SHP77 (cell line): ENCODE data around the gene NFATC2.
A peak's percentile ranks its signal among the peaks of the same experiment; 100 is the strongest.
"Not testable (repeated sequence)": the region's sequence is repeated elsewhere in the genome, so short reads cannot be mapped to it uniquely, and the experiment has no call there.

ENCODE experiments used
- DNase-seq, 2 experiments: peaks; one replicate each; lab custom pipeline; 2025; lab: John Stamatoyannopoulos, UW

The NFATC2 gene

DNA sequence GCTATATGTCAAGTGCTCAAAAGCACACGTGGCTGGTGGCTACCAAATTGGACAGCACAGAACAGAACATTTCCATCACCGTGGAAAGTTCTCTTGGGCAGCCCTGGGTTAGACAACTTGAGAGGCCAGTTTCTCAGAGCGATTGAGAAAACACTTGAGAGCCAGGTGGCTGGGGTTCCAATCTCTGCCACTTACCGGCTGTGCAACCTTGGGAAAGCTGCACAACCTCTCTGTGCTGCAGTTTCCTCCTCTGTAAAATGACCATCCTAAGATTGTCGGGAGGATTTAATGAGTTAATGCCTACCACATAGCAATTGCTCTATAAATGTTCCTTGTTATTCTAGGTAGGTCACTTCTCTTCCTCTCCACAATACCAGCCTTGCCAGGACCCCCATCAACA, 25.1 kb upstream of the NFATC2 start:
- DNase-seq, result no peak

DNA sequence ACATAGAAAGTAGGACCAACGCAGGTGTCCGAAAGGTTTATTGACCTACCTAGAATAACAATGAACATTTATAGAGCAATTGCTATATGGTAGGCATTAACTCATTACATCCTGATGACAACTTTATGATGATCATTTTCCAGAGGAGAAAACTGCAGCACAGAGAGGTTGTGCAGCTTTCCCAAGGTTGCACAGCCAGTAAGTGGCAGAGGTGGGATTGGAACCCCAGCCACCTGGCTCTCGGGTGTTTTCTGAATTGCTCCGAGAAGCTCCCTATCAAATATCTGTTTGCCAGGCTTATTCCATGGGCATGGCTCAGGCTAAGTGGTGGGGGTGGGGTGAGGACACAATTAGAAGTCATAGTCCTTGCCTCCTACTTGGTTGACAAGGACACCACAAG, 24.1 kb upstream of the NFATC2 start:
- no peak for DNase-seq

DNA sequence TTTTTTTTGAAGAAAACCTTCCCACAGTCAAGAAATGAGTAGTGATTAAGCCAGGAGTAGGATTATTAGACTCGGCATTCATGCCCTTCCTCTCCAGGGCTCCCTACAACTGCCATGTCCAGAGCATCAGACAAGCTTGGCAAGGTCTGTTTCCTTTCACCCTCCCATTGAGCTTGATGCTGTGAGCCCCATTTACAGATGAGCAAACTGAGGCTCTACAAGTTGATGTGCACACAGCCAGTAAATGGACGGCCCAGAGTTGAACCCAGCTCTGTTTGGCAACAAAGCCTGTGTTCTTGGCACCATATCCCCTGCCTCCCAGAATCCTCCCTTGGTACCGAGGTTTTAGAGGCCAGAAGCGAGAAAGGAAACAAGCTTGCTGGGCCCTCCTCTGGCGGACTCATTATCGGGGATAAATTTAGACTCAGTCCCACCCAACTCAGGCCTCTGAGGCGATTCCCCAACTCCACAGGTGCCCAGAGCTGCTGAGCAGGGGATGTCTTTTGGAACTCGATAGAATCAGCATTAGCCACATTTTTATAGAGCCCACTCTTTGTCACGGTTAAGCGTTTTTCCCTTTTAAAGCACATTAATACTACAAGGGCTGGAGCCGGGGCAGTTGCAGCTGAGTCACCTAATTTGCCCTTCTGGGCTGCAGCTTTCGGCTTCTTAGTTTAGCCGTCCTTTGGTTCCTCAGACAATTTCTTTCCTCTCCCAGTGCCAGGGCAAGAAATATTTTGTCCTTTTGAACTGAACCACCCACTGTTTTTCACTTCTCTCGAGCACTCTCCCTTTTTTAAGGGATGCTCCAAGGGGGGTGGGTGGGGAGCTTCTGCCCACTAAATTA, 23.0 kb upstream of the NFATC2 start:
- DNase-seq, result no peak

DNA sequence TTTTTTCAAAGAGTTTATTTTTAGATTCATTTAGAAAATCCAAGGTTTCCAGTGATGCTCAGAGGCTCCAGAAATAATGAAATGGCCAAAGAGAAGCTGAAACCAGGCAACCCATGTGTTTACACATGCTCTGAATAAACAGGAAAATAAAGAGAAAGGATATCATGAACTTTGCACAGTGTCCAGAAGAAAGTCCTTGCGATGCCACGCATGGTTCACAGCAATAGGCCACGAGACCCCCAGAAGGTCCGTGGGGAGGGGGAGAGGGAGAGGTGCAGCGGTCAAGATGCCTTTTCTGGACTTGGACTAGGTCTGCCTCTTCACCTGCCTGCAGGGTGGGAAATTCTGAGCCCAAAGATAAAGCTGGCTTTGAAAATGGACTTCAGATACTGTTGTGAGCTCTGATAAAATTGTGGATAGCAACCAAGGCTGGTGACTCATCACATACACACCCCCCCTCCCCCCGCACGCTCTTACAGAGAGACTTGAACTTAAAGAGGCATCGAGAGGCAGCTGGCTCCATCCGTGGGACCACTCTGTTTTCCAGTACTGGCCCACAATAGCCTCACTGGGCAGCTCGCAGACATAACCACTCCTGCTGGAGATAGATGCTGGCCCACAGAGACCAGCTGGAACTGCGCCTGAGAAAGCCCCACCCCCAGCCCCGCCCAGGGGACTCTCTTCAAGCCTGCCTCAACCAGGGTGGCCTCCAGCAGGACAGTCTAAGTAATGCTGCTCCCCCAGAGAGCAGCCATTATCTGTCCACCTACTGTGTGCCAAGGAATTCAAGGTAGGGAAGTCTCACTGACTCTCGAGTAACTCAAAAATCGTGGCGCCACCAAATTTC, 21.2 kb upstream of the NFATC2 start:
- peak; percentile 51 to 54 for DNase-seq

DNA sequence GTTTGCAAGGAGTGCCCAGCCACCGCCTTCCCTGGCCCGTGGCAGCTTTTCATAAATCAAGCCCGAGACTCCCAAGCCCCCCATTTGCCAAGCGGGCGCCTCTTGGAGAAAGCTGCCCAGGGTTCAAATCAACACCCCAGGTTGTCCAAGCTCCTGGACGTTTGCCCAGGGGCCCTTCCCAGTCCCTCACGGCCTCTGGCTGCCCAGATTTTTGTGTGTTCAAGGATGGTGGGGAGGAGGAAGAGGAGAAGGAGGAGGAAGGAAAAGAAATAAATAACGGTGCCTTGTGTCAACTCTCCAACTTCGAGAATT, 20.6 kb upstream of the NFATC2 start:
- no peak for DNase-seq

DNA sequence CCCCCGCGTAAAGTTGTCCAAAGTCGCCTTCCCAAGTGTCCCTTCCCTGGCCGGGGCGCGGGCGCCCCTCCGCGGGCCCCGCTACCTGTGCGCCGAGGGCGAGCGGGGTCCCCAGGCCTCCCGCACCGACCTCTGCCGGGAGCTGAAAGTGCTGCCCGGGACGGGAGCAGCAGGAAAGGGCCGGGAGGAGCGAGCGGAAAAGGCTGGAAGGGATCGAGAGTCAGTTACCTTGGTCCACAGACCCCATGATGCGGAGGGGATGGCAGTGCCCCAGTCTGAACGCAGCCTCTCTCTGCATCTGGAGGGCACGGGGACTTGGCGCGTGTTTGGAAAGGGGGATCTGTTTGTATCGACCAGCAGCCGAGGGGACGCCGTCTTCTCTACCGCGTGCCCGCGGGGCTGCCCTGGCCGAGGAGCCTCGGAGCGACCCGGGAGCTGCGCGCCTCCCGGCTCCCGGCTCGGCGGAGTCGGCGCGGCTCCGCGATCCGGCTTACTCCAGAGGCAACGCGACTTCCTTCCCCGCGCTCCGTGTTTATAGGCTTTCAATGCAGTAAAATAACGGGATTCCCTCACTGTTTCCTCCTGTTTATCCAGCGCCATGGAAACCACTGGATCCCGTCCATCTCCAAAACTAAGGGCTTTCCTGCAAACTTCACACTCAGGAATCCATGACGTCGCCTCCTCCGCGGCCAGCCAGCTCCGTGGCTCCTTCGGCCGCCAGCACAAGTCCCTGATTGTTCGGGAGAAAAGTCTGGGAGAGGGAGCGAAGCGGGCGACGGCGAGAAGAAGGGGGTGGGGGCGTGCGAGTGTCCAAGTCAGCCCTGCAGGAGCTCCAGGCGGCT, 20.0 kb upstream of the NFATC2 start:
- peak in 1 of 2 experiments; percentile 40 for DNase-seq

DNA sequence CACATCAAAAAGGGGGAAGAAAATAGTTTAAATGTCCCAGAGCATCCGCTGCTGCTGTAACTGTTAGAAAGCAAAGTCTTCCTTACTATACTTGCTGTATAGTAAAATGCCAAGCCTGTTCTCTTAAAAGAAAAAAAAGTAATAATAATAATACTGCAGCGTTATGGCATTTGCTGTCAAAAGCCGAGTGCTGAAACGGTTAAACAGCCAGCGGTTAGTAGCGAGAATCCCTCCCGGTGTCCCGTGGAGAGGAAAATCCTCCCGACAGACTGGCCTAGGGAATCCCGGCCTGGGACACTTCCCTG, 19.5 kb upstream of the NFATC2 start:
- DNase-seq, result no peak

DNA sequence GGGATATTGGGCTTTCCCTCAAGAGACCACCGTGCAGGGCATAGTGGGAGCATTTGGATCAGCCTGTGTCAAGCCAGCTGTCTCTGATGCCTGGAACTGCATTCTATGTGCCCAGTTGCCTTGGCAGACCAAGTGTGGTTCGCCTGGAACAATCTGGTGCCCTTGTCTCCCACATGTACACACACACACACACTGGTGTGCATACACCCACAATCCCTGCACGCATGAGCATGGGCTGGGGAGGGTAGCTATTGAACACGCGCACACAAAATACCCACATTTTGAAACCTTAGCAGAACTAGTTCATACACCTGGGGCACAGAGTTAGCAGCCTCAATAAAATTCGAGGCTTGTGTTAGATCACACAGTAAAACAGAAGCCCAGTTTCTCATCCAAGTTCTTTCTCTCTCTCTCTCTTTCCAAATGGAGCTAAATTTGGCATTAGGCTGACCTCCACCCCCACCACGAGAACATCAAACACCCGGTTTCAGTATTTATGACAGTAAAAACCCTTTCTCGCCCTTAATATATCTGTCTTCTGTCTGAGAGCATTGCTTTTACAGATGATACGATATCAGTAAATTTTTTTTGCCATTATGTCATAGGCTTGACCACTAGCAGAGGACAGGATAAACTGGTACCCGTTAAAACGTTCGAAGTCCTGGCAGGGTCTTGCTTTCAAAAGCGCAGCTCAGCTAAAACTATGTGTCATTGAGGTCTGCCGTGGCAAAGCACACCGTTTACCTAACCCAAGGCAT, 18.2 kb upstream of the NFATC2 start:
- DNase-seq, result no peak

DNA sequence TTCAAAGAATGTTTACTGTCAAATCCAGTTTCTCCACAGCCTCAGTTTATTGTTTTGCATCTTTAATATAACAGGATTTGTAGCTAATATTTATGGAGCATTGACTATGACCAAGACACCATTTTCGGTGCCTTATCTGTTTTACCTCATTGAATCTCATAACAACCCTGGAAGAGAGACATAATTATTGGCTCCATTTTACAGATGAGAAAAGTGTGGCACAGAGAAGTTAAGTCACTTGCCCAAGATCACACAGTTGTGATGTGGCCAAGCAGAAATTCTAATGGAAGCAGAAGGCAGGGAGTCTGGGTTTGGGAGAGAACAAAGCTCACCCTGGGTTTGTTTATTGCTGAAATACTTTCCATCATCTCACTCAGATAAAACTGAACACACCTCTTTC, 17.5 kb upstream of the NFATC2 start:
- DNase-seq, result no peak

DNA sequence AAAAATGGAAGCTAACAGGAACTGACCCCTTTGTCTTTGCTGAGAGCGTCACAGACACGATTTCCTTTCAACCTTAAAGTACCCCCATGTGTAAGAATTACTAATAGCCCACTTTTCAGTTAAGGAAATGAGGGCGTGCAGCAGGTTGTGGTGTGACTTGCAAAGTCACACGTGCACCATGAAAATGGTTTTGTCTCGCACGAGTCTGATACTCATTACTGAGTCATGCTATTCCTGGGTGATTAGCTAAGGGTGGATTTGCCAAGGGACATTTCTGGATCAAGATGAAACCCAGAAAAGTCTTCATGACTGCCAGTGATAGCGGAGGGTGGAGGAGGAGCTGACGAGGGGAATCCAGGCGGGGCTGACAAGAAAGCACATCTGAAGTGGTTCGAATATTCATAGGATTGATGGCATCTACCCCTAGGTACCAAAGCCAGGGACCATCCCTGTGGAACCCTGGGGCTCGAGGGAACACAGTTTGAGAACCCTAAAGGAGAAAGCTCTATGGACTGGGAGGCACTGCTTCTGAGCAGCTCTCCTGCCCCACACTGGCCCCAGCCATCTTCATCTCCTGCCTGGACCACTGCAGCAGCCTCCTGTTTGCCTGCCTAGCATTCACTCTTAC, 12.1 kb upstream of the NFATC2 start:
- no peak for DNase-seq

DNA sequence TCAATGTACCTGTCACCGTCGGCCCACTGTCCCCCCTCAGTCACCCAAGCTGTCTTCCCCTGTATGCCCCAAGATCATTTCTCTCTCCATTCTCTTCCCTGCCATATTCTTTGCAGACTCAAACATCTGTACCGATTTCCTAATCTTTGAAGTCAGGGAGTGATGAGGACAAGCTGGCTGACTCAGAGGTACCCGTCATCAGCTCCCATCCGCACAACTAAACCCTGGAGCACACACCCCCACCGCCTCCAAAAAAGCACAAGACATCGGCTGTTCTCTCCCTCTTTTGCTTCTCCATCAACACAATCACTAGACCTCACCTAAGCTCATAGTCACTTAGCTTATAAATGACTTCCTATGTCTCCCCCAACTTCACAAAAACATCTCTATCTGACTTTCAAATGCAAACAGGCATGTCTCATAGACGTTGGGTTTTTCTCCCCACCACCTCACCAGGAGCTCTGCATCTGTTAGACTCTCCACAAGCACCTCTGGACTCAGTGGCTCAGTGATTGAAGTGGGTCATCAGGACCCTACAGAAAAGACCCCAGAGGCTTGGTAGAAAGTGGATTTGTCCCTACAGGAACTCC, 11.5 kb upstream of the NFATC2 start:
- no peak for DNase-seq

DNA sequence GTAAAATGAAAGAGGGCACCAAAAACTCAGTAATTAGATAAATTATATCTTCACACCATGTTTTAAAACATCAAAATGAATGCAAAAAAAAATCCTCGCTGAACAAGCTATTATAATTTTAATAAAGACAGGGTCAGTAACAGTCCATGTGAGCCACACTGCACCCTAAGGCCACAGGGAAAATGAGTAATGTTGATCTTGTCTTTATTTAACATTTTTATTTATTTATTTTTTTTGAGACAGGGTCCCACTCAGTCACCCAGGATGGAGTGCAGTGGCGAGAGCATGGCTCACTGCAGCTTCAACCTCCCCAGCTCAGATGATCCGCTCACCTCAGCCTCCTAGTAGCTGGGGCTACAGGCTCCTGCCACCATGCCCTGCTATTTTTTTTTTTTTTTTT, 8.7 kb upstream of the NFATC2 start:
- no peak for DNase-seq

DNA sequence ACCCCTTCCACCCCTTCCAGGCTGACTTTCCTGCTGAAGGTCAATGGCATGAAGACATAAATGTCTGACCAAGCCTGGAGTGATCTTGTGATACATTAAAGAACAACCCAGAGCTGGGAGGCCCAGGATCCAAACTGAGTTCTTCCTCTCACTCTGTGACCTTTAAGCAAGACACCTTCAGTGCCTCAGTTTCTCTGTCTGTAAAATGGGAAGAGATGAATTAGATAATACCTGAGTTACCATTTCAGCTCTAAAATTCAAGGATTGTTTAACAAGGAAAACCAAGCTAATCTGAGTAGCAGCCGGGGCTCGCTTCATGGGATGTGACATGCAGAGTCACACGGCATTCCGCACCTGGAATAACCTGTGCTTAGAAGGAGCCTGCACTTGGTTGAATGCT, 7.0 kb upstream of the NFATC2 start:
- no peak for DNase-seq

DNA sequence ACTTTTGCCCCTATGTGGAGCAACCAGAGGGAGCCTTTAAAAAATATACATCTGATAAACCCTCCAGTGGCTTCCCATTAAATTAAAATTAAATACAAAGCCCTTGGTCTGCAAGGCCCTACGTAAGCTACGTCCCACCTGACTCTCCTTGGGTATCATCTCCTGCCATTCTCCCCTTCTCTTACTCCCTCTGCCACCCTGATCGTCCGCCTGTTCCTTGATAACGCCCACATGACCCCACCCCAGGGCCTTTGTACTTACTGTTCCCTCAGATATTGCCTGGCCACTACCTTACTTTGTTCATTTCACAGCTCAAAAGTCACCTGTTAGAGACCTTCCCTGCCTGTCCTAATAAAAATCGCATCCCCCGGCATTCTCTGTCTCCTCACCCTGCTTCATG, 5.4 kb upstream of the NFATC2 start:
- no peak for DNase-seq

DNA sequence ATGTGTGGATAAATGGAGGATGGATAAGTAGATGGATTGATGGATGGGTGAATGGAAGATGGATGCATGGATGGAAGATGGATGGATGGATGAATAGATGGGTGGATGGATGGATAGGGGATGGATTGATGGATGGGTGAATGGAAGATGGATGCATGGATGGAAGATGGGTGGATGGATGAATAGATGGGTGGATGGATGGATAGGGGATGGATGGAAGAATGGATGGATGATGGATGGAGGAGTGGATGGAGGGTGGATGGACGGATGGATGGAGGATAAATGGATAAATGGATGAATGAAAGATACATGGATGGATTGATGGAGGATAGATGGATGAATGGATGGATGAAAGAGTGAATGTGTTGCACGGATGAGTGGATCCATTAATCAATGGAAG, 3.0 kb upstream of the NFATC2 start:
- no peak for DNase-seq

DNA sequence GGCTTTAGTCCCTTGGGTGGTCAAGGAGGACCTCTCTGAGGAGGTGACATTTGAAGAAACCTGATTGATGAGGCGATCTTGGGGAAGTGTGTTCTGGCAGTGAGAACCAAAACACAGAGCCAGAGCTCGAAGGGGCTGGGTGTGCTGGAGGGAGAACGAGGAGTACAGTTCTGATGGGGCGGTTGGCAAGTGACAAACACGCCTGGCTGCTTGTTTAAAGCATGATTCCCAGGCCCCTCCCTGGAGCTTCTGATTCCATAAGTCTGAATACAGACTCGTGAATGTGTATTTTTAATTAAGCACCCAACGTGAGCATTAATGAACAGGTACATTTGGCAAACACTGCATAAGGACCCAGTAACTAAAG, 886 bp upstream of the NFATC2 start:
- no peak for DNase-seq

DNA sequence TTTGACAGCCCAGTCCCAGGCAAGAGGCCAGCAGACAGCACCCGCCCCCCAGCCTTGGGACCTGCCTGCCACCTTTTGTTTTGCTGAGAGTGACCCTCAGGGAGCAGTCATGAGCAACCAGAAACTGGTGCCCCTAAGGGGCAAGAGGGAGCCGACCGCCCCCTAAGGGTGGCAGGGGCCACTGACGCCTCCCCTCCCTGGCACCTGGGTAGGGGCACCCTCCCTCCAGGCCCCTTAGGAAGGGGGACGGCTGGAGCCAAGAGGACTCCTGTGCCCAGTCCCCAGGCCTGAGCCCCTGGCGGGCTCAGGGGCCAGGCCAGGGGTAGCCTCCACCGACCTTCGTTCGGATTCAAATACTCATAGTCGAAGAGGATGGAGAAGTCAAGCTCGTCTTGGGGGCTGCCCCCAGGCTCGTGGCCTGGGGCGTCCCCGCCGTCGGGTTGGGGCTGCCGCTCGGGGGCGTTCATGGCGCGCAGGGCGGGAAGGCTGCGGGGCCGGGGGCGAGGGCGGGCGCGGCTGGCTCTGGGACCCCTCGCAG, 417 bp downstream of the NFATC2 start:
- DNase-seq, result peak in 1 of 2 experiments; percentile 18

DNA sequence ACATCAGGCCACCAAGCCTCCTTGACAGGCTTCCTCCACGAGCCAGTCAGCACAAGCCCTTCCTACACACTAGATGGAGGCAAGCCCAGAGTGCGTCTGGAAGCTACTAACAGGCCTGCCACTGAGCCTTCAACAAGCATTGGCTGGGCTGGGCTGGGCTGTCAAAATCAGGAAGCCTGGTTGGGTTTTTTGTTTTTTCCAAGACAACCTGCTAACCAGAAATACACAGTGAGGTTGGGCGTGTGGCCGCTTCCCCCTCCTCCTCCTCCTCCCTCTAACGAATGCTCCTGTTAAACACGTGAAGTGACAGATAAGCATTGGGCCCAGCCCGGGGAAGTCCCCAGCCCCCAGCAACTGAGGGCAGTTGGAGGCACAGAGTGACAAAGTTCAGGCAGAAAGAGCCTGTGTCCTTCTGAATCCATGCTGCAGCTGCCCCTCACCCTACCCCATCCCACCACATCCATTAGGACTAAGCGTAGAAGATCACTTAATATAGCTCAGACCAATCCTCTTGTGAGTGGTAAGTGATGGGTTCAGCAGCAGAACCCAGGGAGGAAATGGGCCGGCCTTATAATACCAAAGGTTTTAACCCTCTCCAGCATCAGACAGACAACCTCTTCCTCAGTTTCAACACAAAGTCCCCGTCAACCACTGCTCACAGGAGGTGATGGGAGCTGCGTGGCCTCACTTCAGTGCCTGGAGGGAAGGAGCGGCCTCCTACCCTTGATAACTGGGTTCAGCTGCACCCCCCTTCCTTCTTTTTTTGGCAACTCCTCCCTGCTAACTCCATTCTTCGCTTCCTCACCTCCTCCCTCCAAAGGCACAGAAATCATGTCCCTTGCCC, 1.1 kb downstream of the NFATC2 start:
- peak in 1 of 2 experiments; percentile 28 for DNase-seq

DNA sequence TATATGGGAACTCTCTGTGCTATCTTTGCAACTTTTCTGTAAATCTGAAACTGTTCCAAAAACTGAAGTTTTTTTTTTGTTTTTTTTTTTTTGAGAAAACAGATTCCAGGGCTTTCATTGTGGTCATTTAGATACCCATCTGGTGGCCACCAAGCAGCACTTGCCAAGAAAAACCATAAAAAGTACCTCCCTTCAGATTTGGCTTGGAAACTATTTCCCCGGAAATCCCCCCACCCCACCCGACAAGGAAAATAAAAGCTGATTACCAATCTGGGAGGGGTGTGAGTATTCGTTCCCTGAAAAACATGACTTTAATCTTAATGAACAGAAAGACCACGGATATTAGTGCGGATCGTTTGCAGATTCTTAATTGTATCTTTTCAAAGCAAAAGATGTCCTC, 1.9 kb downstream of the NFATC2 start:
- no peak for DNase-seq

DNA sequence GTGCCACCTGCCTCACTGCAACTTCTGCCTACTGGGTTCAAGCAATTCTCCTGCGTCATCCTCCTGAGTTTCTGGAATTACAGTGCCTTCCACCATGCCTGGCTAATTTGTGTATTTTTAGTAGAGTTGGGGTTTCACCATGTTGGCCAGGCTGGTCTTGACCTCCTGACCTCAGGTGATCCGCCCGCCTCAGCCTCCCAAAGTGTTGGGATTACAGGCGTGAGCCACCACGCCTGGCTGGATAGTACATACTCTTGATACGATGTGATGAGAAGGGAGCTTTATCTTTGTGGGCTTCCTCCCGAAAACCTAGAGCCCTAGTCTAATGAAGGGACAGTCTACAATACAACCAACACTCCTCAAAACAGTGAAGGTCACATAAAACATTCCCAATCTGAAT, 2.4 kb downstream of the NFATC2 start:
- DNase-seq, result not testable (repeated sequence)
